Activated T-cell treated with anti-CD3 and anti-CD28 coated beads, Interleukin-2, amount 50 U/mL, for 24 hours (primary cell): ENCODE data around the gene C16orf89.

ENCODE experiments used
- DNase-seq: peaks from one replicate; pipeline ENCODE4 v3.0.0-alpha.2; 2020
- H3K27ac Mint-ChIP-seq: 2 replicates; pipeline ENCODE4 v1.8.0; 2020; ENCODE audit warnings: mild to moderate bottlenecking, mixed read lengths
- H3K27me3 Mint-ChIP-seq: 2 replicates; pipeline ENCODE4 v1.8.0; 2020; ENCODE audit warnings: mixed read lengths
- H3K36me3 Mint-ChIP-seq: 2 replicates; pipeline ENCODE4 v1.8.0; 2020; ENCODE audit warnings: low read depth, mixed read lengths
- H3K4me1 Mint-ChIP-seq: 2 replicates; pipeline ENCODE4 v1.8.0; 2020; ENCODE audit warnings: low read depth, mixed read lengths
- H3K4me3 Mint-ChIP-seq: 2 replicates; pipeline ENCODE4 v1.8.0; 2020; ENCODE audit warnings: mild to moderate bottlenecking, moderate library complexity, mixed read lengths
- H3K9me3 Mint-ChIP-seq: 2 replicates; pipeline ENCODE4 v1.8.0; 2020; ENCODE audit warnings: mixed read lengths

The C16orf89 gene

GRCh38 chr16:5033256-5034166 lies 32.2 kb downstream of the C16orf89 start, which contains the start of gene NAGPA:
TSS of gene NAGPA (minus strand) at chr16:5033935. CDS start at chr16:5033914, 21 bp downstream.
- H3K27ac Mint-ChIP-seq = peak within 1 kb of the TSS; percentile 92
- no peaks in the 10 kb centered on the region for H3K9me3 Mint-ChIP-seq
- H3K4me3 Mint-ChIP-seq = peak within 1 kb of the TSS; percentile 83
- peak; percentile 88 for DNase-seq
- no peaks in the 10 kb centered on the region for H3K27me3 Mint-ChIP-seq
- peaks cover 22% of the 10 kb centered on the region for H3K4me1 Mint-ChIP-seq
- peaks cover 24% of the 10 kb centered on the region for H3K36me3 Mint-ChIP-seq

GRCh38 chr16:5032748-5033167 lies 33.0 kb downstream of the C16orf89 start:
- peak overlapping the region; percentile 78 for H3K27ac Mint-ChIP-seq
- no peaks in the 10 kb centered on the region for H3K9me3 Mint-ChIP-seq
- no peak for DNase-seq
- peak overlapping the region; percentile 83 for H3K4me3 Mint-ChIP-seq
- peaks cover 22% of the 10 kb centered on the region for H3K4me1 Mint-ChIP-seq
- H3K36me3 Mint-ChIP-seq = peaks cover 31% of the 10 kb centered on the region
- no peaks in the 10 kb centered on the region for H3K27me3 Mint-ChIP-seq

GRCh38 chr16:5031601-5032000 lies 34.2 kb downstream of the C16orf89 start:
- H3K9me3 Mint-ChIP-seq = no peaks in the 10 kb centered on the region
- H3K36me3 Mint-ChIP-seq = peaks cover 38% of the 10 kb centered on the region
- no peak for DNase-seq
- H3K27me3 Mint-ChIP-seq = no peaks in the 10 kb centered on the region
- H3K27ac Mint-ChIP-seq = peak overlapping the region; percentile 54
- H3K4me1 Mint-ChIP-seq = peaks cover 22% of the 10 kb centered on the region
- peak overlapping the region; percentile 62 for H3K4me3 Mint-ChIP-seq

GRCh38 chr16:5030251-5030870 lies 35.4 kb downstream of the C16orf89 start:
- Mint-ChIP-seq H3K4me3 (no peak overlapping the region), H3K36me3 (peaks cover 41% of the 10 kb centered on the region)

GRCh38 chr16:5028950-5029475 lies 36.7 kb downstream of the C16orf89 start:
- DNase-seq = no peak
- H3K4me3 Mint-ChIP-seq = no peak overlapping the region
- H3K27me3 Mint-ChIP-seq = no peaks in the 10 kb centered on the region
- no peak overlapping the region for H3K27ac Mint-ChIP-seq
- peaks cover 48% of the 10 kb centered on the region for H3K36me3 Mint-ChIP-seq
- H3K4me1 Mint-ChIP-seq = peaks cover 12% of the 10 kb centered on the region
- no peaks in the 10 kb centered on the region for H3K9me3 Mint-ChIP-seq

More at GRCh38 chr16:5030251-5030870, 35.4 kb downstream of the C16orf89 start:
- peaks cover 22% of the 10 kb centered on the region for H3K4me1 Mint-ChIP-seq
- H3K9me3 Mint-ChIP-seq = no peaks in the 10 kb centered on the region
- H3K27ac Mint-ChIP-seq = no peak overlapping the region
- no peak for DNase-seq
- H3K27me3 Mint-ChIP-seq = no peaks in the 10 kb centered on the region

GRCh38 chr16:5027575-5028235 lies 38.1 kb downstream of the C16orf89 start:
- H3K27ac Mint-ChIP-seq = no peak overlapping the region

GRCh38 chr16:5027086-5027485 lies 38.7 kb downstream of the C16orf89 start:
- H3K4me3 Mint-ChIP-seq = no peak overlapping the region
- peaks cover 48% of the 10 kb centered on the region for H3K36me3 Mint-ChIP-seq
- no peak for DNase-seq
- no peaks in the 10 kb centered on the region for H3K27me3 Mint-ChIP-seq
- H3K4me1 Mint-ChIP-seq = peaks cover 3% of the 10 kb centered on the region
- no peaks in the 10 kb centered on the region for H3K9me3 Mint-ChIP-seq
- no peak overlapping the region for H3K27ac Mint-ChIP-seq

More at GRCh38 chr16:5027575-5028235, 38.1 kb downstream of the C16orf89 start:
- no peak for DNase-seq
- no peaks in the 10 kb centered on the region for H3K9me3 Mint-ChIP-seq
- no peak overlapping the region for H3K4me3 Mint-ChIP-seq
- H3K27me3 Mint-ChIP-seq = no peaks in the 10 kb centered on the region
- peaks cover 48% of the 10 kb centered on the region for H3K36me3 Mint-ChIP-seq
- peaks cover 6% of the 10 kb centered on the region for H3K4me1 Mint-ChIP-seq

GRCh38 chr16:5026664-5027063 lies 39.1 kb downstream of the C16orf89 start:
- no peak for DNase-seq
- Mint-ChIP-seq H3K4me3 (no peak overlapping the region), H3K4me1 (no peaks in the 10 kb centered on the region), H3K27ac (no peak overlapping the region), H3K27me3 (no peaks in the 10 kb centered on the region), H3K36me3 (peaks cover 48% of the 10 kb centered on the region), H3K9me3 (no peaks in the 10 kb centered on the region)

- Mint-ChIP-seq H3K4me1 (no peaks in the 10 kb centered on the region), H3K27ac (no peak overlapping the region), H3K4me3 (no peak overlapping the region), H3K36me3 (peaks cover 39% of the 10 kb centered on the region), H3K27me3 (no peaks in the 10 kb centered on the region), H3K9me3 (no peaks in the 10 kb centered on the region)
- DNase-seq = no peak
These were observed 40.6 kb downstream of the C16orf89 start for GRCh38 chr16:5025171-5025632.

GRCh38 chr16:5024632-5025031 lies 41.1 kb downstream of the C16orf89 start:
- Mint-ChIP-seq H3K9me3 (no peaks in the 10 kb centered on the region), H3K27ac (no peak overlapping the region), H3K27me3 (no peaks in the 10 kb centered on the region), H3K4me3 (no peak overlapping the region), H3K36me3 (peaks cover 35% of the 10 kb centered on the region), H3K4me1 (no peaks in the 10 kb centered on the region)
- DNase-seq = no peak

- Mint-ChIP-seq H3K36me3 (peaks cover 17% of the 10 kb centered on the region), H3K27ac (no peak overlapping the region), H3K9me3 (no peaks in the 10 kb centered on the region), H3K4me1 (no peaks in the 10 kb centered on the region), H3K4me3 (no peak overlapping the region), H3K27me3 (no peaks in the 10 kb centered on the region)
- no peak for DNase-seq
These were observed 43.2 kb downstream of the C16orf89 start for GRCh38 chr16:5022521-5022920.

- Mint-ChIP-seq H3K9me3 (no peaks in the 10 kb centered on the region), H3K27ac (no peak overlapping the region), H3K4me1 (no peaks in the 10 kb centered on the region), H3K4me3 (no peak overlapping the region), H3K36me3 (peaks cover 10% of the 10 kb centered on the region), H3K27me3 (peaks cover 4% of the 10 kb centered on the region)
- DNase-seq = no peak
These were observed 45.2 kb downstream of the C16orf89 start for GRCh38 chr16:5020551-5020950.

GRCh38 chr16:5019775-5020174 lies 46.0 kb downstream of the C16orf89 start:
- H3K27ac Mint-ChIP-seq = no peak overlapping the region
- H3K4me3 Mint-ChIP-seq = no peak overlapping the region
- H3K4me1 Mint-ChIP-seq = no peaks in the 10 kb centered on the region
- H3K9me3 Mint-ChIP-seq = no peaks in the 10 kb centered on the region
- H3K36me3 Mint-ChIP-seq = peaks cover 5% of the 10 kb centered on the region
- no peak for DNase-seq
- peaks cover 4% of the 10 kb centered on the region for H3K27me3 Mint-ChIP-seq

GRCh38 chr16:5018793-5019192 lies 47.0 kb downstream of the C16orf89 start:
- no peaks in the 10 kb centered on the region for H3K4me1 Mint-ChIP-seq

More at GRCh38 chr16:5018793-5019192, 47.0 kb downstream of the C16orf89 start:
- Mint-ChIP-seq H3K27me3 (peaks cover 4% of the 10 kb centered on the region), H3K36me3 (no peaks in the 10 kb centered on the region), H3K27ac (no peak overlapping the region), H3K9me3 (no peaks in the 10 kb centered on the region), H3K4me3 (no peak overlapping the region)
- no peak for DNase-seq
